ENCODE results near the gene AHDC1. TPM values are rescaled to one million over a fixed set of nuclear protein-coding genes. Genes with fewer than 3 reads are reported as not detected.

Gene AHDC1
- total RNA-seq, 1 donor from 2014 or later, result 50.1 TPM

DNA sequence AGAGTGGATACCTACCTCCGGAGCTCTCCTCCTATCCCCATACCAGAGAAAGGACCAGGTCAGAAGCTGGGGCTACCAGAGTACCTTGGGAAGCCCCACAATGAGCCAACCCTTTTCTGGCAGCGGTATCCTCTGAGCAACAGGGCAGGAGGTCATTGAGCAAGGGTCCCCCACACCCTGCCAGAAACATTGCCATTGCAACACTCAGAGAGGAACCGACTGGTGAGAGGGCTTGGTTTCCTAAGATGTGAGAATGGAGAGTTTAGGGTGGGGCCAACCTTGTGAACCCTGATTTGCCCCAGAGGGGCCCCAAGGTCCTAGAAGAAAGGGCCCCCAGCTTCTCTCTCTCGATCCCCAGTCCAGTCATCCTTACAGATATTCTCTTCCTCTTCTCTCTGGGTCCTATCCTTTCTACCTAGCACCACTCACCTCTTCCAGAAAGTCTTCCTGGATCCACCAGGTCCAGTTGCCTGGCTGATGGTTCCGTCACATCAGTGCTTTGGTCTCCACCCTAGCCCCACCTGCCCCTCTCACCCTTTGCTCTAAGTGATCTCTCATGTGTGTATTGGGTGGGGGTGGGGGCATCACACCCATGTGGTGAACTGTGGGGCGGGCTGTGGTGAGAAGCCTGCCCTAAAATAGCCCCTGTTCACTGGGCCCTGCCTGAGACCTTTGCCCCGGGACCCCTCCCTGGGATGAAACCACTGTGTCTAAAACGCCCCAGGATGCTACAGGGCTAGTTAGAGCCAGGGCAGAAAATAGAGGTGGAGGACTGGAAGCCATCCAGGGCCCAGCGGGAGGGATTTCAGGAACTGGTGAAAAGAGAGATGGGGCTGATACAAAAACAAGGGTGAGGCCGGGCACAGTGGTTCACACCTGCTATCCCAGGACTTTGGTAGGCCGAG lies 22.3 kb upstream of the AHDC1 start:
- Mint-ChIP-seq H3K36me3 (ENCODE audit: low read depth) (no peaks in the 10 kb centered on the region), H3K27ac (ENCODE audit: unreplicated experiment) (no peak overlapping the region), H3K4me3 (no peak overlapping the region), H3K9me3 (no peaks in the 10 kb centered on the region), H3K4me1 (peaks cover 23% of the 10 kb centered on the region), H3K27me3 (ENCODE audit: low read depth) (no peaks in the 10 kb centered on the region)
- TF ChIP-seq, protein P1, sequence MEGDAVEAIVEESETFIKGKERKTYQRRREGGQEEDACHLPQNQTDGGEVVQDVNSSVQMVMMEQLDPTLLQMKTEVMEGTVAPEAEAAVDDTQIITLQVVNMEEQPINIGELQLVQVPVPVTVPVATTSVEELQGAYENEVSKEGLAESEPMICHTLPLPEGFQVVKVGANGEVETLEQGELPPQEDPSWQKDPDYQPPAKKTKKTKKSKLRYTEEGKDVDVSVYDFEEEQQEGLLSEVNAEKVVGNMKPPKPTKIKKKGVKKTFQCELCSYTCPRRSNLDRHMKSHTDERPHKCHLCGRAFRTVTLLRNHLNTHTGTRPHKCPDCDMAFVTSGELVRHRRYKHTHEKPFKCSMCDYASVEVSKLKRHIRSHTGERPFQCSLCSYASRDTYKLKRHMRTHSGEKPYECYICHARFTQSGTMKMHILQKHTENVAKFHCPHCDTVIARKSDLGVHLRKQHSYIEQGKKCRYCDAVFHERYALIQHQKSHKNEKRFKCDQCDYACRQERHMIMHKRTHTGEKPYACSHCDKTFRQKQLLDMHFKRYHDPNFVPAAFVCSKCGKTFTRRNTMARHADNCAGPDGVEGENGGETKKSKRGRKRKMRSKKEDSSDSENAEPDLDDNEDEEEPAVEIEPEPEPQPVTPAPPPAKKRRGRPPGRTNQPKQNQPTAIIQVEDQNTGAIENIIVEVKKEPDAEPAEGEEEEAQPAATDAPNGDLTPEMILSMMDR (conservative IDR thresholded peaks at IDR 0.05), result no peak
- DNase-seq (ENCODE audit: low read depth, low spot score), result no peak

DNA sequence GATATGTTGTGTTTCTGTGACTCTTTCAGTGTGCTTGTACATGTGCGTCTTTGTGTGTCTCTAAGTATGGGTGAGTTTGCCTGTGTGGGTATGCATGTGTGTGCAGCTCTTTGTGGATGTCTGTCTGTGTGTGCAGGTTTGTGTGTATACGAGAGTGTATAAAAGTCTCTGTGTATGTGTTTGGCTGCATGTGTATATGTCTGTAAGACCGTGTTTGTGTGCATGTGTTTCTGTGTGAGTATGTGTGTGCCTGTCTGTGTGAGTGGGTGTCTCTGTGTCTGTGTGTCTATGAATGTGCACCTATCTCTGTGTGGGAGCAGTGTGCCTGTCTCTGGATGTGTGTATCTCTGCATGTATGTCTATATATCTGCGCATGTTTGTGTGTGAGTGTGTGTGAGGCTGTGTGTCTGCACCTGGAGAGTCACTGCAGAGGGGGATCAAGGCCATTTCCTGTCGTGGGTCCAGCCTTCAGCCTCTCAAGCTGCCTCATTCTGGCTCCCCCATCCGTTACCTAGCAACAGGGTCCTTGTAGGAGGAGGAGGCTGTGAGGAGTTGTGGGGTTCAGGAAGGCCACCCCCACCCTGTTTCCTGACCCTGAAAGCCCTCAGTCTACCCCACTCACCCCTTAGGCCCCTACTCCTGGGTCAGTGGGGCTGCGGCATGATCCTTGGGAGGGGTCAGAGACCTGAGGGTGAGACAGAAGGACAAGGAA lies 20.7 kb upstream of the AHDC1 start:
- Mint-ChIP-seq H3K36me3 (ENCODE audit: low read depth) (no peaks in the 10 kb centered on the region), H3K27me3 (ENCODE audit: low read depth) (no peaks in the 10 kb centered on the region), H3K9me3 (no peaks in the 10 kb centered on the region), H3K27ac (ENCODE audit: unreplicated experiment) (no peak overlapping the region), H3K4me3 (no peak overlapping the region), H3K4me1 (peaks cover 18% of the 10 kb centered on the region)
- no peak for DNase-seq (ENCODE audit: low read depth, low spot score)
- TF ChIP-seq, protein P1 (conservative IDR thresholded peaks at IDR 0.05), result no peak

DNA sequence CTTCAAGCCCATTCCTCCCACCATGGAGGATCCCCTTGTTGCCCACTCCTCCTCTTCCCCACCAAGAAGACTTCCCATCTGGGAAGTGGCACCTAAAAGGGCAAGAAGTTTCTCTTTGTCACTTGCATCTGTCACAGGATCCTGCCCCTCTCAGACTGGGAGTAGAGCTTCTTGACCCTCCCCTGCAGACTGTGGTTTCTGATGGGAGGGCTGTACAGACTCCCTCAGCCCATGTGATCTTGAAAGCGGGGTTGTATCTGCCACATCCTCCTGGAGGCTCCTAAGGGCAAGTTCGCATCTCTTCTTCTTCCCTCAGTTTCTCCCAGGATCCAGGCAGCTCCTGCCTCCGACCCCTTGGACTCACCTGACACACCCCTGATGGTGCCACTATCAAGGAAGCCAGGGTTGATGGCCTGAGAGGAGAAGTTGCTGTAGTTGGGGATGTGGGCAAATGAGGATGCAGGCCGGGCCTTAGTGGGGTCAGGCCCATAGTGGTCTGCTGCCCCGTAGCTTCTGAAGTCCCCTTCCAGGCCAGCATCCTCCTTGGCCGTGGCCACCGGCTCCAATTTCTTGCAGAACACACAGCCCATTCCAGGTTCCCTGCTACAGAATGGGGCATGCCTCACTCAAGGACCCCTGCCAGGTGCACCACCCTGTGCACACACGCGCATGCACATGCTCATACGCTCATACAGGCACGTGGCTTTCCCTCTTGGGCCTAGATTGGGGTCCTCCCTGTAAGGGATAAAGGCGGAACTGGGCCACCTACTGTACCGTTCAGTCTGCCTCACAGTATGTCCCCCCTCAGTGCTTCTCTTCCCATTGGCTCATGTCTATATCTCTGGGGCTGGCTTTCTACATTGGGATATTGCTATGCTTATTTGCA lies 19.6 kb upstream of the AHDC1 start:
- no peak overlapping the region for H3K4me3 Mint-ChIP-seq
- no peak for DNase-seq (ENCODE audit: low read depth, low spot score)
- TF ChIP-seq, protein P1 (conservative IDR thresholded peaks at IDR 0.05), result no peak
- H3K27ac Mint-ChIP-seq (ENCODE audit: unreplicated experiment), result no peak overlapping the region
- no peaks in the 10 kb centered on the region for H3K9me3 Mint-ChIP-seq
- H3K36me3 Mint-ChIP-seq (ENCODE audit: low read depth), result no peaks in the 10 kb centered on the region
- no peaks in the 10 kb centered on the region for H3K27me3 Mint-ChIP-seq (ENCODE audit: low read depth)
- peaks cover 11% of the 10 kb centered on the region for H3K4me1 Mint-ChIP-seq

DNA sequence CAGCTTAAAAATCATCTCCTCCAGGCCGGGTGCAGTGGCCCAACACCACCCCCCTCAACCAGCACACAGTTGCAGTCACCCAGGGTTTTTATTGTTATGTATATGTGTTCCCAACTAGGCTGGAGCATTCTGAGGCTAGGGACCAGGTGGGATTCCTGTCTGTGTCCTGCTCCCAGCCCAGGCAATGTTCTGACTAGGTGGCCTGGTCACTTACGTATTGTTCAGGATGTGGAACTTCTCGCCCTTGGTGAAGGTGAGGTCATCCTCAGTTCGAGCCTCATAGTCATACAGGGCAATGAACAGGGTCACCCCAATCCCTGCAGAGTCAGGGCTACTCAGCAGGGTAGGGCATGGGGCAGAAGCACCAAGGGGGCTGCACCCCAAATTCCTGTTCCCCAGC lies 18.9 kb upstream of the AHDC1 start:
- Mint-ChIP-seq H3K4me3 (no peak overlapping the region), H3K36me3 (ENCODE audit: low read depth) (no peaks in the 10 kb centered on the region), H3K27ac (ENCODE audit: unreplicated experiment) (no peak overlapping the region), H3K9me3 (no peaks in the 10 kb centered on the region), H3K4me1 (peaks cover 11% of the 10 kb centered on the region), H3K27me3 (ENCODE audit: low read depth) (no peaks in the 10 kb centered on the region)
- DNase-seq (ENCODE audit: low read depth, low spot score), result no peak
- TF ChIP-seq, protein P1 (conservative IDR thresholded peaks at IDR 0.05), result no peak

Data from neural crest cell (in vitro differentiated cells).